Measurements from ENCODE around the gene MRPL48. TPM values are rescaled to one million over a fixed set of nuclear protein-coding genes. Genes with fewer than 3 reads are reported as not detected.
"Not testable (repeated sequence)": the region's sequence is repeated elsewhere in the genome, so short reads cannot be mapped to it uniquely, and the experiment has no call there.

The MRPL48 gene
- total RNA-seq, 1 donor from 2014 or later = 51.4 TPM

DNA sequence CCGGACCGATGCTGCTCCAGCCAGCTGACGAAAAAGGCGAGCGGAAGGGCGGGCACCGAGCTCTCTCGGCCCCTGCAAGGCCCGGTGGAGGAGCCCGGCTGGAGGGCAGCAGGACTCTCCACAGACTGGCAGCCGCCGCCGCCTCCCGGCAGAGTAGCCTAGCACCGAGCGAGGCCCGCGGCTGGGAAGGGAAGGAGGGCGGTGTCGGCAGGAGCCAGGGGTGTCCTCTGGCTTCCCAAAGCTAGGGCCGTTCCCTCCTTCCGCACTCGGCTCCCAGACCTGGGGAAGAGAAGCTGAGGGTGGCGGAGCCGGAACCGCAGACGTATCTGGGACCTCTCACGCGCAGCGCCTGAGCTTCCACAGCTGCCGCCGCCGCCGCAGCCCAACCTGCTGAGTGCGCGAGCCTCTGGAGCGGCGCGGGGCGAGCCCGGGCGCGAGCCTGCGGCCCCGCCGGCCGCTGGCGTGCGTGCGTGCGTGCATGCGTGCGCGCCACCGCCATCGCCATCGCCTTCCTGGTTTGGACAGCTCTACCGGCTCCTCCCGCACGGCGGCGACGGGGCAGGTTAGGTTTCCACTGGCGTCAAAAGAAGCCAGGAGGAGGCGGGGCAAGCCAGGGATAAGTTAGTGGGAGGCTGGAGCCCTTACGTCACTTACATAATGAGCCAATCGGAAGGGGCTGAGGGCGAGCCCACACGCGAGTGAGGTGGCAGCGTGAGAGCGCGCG lies 26.8 kb upstream of the MRPL48 start, which contains the start of gene RAB6A:
RAB6A (minus strand) TSS at position 396 of the 724 bp plus-strand sequence. CDS start 439 bp downstream, outside the sequence.
- TF ChIP-seq, protein P1, sequence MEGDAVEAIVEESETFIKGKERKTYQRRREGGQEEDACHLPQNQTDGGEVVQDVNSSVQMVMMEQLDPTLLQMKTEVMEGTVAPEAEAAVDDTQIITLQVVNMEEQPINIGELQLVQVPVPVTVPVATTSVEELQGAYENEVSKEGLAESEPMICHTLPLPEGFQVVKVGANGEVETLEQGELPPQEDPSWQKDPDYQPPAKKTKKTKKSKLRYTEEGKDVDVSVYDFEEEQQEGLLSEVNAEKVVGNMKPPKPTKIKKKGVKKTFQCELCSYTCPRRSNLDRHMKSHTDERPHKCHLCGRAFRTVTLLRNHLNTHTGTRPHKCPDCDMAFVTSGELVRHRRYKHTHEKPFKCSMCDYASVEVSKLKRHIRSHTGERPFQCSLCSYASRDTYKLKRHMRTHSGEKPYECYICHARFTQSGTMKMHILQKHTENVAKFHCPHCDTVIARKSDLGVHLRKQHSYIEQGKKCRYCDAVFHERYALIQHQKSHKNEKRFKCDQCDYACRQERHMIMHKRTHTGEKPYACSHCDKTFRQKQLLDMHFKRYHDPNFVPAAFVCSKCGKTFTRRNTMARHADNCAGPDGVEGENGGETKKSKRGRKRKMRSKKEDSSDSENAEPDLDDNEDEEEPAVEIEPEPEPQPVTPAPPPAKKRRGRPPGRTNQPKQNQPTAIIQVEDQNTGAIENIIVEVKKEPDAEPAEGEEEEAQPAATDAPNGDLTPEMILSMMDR (conservative IDR thresholded peaks at IDR 0.05) = peak; percentile 50
- H3K27me3 Mint-ChIP-seq (ENCODE audit: low read depth) = no peaks in the 10 kb centered on the region
- H3K36me3 Mint-ChIP-seq (ENCODE audit: low read depth) = no peaks in the 10 kb centered on the region
- H3K4me3 Mint-ChIP-seq = peak within 1 kb of the TSS; percentile 98
- H3K27ac Mint-ChIP-seq (ENCODE audit: unreplicated experiment) = peak within 1 kb of the TSS; percentile 94
- peak; percentile 98 for DNase-seq (ENCODE audit: low read depth, low spot score)
- H3K9me3 Mint-ChIP-seq = no peaks in the 10 kb centered on the region
- peaks cover 35% of the 10 kb centered on the region for H3K4me1 Mint-ChIP-seq

DNA sequence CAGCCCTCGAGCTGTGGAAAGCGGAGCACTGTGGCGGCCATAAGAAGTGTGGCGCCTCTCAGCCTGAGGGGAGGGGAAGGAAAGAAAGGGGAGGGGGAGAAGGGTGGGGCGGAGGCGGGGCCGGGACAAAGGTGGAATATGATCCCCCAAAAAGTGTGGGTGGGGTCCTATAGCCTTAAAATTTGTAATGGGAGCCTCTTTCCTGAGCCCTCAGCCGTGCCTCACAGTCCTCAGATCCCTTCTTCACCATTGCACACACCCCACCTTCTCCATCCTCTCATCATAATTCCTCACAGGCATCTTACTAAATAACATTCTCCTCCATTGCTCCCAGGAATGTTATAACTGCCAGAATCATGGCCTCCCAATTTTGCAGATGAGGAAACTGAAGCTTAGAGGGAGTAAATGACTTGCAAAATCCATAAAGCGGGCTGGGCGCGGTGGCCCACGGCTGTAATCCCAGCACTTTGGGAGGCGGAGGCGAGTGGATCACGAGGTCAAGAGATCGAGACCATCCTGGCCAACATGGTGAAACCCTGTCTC lies 26.2 kb upstream of the MRPL48 start:
- Mint-ChIP-seq H3K27ac (ENCODE audit: unreplicated experiment) (peak overlapping the region; percentile 85), H3K36me3 (ENCODE audit: low read depth) (no peaks in the 10 kb centered on the region), H3K4me1 (peaks cover 35% of the 10 kb centered on the region), H3K4me3 (peak overlapping the region; percentile 98), H3K27me3 (ENCODE audit: low read depth) (no peaks in the 10 kb centered on the region), H3K9me3 (no peaks in the 10 kb centered on the region)
- TF ChIP-seq, protein P1 (conservative IDR thresholded peaks at IDR 0.05) = no peak
- DNase-seq (ENCODE audit: low read depth, low spot score) = no peak

DNA sequence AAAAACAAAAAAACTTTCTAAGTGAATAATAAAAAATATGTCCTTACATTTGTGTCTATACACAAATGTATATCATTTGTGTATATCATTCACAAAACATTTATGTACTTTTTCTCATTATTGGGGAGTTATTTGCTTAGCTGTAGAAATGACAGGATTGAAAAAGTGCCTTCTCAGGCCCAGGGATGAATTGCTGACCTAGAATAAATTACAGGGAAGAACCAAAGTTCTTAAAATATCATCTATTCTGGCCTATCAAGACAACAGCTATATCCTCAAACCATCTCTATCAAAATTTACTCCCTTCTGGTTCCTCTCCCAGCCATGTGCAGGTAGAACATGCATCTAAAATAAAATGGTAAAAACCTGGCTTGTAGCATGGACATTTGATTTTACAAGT lies 24.9 kb upstream of the MRPL48 start:
- no peak for DNase-seq (ENCODE audit: low read depth, low spot score)
- Mint-ChIP-seq H3K9me3 (no peaks in the 10 kb centered on the region), H3K4me3 (peak overlapping the region; percentile 66), H3K27me3 (ENCODE audit: low read depth) (peaks cover 3% of the 10 kb centered on the region), H3K36me3 (ENCODE audit: low read depth) (no peaks in the 10 kb centered on the region), H3K4me1 (peaks cover 30% of the 10 kb centered on the region), H3K27ac (ENCODE audit: unreplicated experiment) (no peak overlapping the region)
- TF ChIP-seq, protein P1 (conservative IDR thresholded peaks at IDR 0.05) = no peak

DNA sequence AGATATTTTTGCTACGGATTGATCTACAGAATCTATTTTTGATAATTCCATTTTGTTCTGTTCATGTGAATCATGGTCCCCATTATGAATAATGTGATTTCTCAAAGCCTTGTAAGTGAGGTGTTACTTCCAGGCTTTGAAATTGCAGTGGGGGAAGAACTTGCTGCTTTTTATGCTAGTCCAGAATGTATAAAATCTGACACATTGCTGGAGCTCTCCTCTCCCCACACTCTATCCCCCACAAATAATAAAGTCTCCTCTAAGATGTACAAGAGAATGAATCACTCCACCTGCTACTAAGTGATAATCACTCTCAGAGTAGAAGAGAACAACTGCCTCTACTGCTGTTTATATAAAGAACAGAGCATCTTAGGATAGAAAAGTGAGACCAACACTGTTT lies 20.9 kb upstream of the MRPL48 start:
- H3K27ac Mint-ChIP-seq (ENCODE audit: unreplicated experiment) = no peak overlapping the region
- no peaks in the 10 kb centered on the region for H3K9me3 Mint-ChIP-seq
- no peak overlapping the region for H3K4me3 Mint-ChIP-seq
- no peak for DNase-seq (ENCODE audit: low read depth, low spot score)
- TF ChIP-seq, protein P1 (conservative IDR thresholded peaks at IDR 0.05) = no peak
- no peaks in the 10 kb centered on the region for H3K4me1 Mint-ChIP-seq
- no peaks in the 10 kb centered on the region for H3K36me3 Mint-ChIP-seq (ENCODE audit: low read depth)
- peaks cover 3% of the 10 kb centered on the region for H3K27me3 Mint-ChIP-seq (ENCODE audit: low read depth)

DNA sequence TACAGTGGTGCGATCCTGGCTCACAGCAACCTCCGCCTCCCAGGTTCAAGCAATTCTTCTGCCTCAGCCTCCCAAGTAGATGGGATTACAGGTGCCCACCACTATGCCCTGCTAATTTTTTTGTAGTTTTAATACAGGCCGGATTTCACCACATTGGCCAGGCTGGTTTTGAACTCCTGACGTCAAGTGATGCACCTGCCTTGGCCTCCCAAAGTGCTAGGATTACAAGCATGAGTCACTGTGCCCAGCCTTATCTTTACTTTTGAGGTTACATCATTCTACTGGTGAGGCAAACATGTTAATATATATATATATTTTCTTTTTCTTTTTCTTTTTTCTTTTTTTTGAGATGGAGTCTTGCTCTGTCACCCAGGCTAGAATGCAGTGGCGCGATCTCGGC lies 16.9 kb upstream of the MRPL48 start:
- H3K27me3 Mint-ChIP-seq (ENCODE audit: low read depth); H3K9me3 Mint-ChIP-seq; H3K36me3 Mint-ChIP-seq (ENCODE audit: low read depth); H3K4me1 Mint-ChIP-seq; H3K4me3 Mint-ChIP-seq; H3K27ac Mint-ChIP-seq (ENCODE audit: unreplicated experiment); DNase-seq (ENCODE audit: low read depth, low spot score): not testable (repeated sequence)

Data from neural crest cell (in vitro differentiated cells).